ENCODE results near the gene VWF.

Gene VWF

DNA sequence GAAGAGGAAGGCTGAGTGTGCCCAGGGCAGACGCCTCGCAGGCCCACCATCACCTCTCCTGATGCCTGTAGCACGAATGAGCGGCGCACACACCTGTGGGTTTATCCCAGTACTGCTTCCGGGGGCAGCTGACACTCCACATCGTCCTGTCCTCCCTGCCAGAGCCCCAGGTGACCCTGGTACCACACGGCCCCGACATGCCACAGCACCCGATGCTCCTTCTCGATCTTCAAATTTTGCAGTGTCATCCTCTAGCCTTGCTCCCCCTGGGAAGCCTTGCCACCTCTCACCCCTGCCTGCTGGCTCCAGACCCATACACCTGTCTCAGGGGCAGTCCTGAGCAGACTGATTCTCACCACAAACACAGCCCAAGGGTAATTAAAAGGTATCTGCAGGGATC is 220.0 kb downstream of the VWF start:
- intact Hi-C loops (cut with DNase I): no loop called here
- DNase-seq: no peak

GRCh38 chr12:5902736-5903135 is 221.7 kb downstream of the VWF start:
- intact Hi-C loops (cut with DNase I): no loop called here
- DNase-seq: no peak

- no peak for DNase-seq
- intact Hi-C loops (cut with DNase I): no loop called here
Observed at GRCh38 chr12:5901416-5901815, 223.1 kb downstream of the VWF start.

DNA sequence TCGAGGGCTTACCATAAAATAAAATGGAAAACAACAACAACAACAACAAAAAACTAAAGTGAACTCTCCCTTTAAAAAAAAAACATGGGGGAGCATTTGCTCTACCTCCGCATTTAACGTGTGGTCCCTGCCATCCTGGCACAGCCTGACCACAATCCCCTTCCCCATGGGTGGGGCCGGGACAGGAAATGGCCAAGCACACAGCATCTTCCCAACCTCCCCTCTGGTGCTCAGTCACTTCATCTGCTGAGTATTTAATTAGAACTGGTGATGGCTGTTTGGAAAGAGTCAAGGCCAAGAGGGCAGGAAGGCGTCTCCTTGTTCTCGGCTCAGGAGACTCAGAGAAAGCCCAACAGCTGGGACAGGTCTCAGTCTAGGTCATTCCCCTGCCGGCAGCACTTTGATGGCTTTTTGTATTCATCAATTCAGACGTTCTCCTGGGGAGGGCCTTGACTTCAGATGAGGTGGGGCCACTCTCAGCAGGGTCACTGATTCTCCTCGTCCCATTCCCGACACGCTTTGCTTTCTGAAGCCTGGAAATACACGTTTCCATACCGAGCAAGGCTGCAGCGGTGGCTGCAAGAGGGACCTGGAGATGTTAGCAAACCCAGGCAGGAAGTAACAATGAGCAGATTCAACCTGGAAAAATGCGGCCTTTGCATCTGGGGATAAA is 223.8 kb downstream of the VWF start:
- intact Hi-C loops (cut with DNase I): no loop called here
- DNase-seq: no peak

GRCh38 chr12:5900076-5900475 is 224.4 kb downstream of the VWF start:
- intact Hi-C loops (cut with DNase I): no loop called here
- DNase-seq: no peak

- no peak for DNase-seq
- intact Hi-C loops (cut with DNase I): no loop called here
Observed at GRCh38 chr12:5899675-5900074, 224.8 kb downstream of the VWF start.

DNA sequence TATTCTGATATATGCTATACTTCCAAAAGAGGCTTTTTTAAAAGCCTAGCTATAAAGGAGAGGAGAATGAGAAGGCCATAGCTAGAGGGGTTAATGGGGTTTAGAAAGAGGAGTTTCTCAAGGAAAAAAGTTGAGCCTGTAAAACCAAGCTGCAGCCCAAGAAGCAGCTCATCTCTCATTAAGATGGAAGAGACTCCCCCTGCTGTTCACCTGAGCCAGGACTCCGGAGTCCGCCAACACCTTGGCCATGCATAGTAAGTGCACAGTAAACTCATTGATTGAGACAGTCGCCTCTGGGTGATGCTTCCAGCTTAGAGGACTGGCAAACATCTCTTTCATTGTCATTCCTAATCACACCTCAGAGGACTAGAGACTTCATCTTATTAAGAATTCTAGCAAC is 225.6 kb downstream of the VWF start:
- intact Hi-C loops (cut with DNase I): no loop called here
- DNase-seq: no peak
